Measurements from ENCODE around the gene CAMK4. TPM values are rescaled to one million over a fixed set of nuclear protein-coding genes. Genes with fewer than 3 reads are reported as not detected.
"Not testable (repeated sequence)": the region's sequence is repeated elsewhere in the genome, so short reads cannot be mapped to it uniquely, and the experiment has no call there.

The CAMK4 gene
- total RNA-seq, 1 experiment from 2014 or later: not detected

- TF ChIP-seq CTCF (conservative IDR thresholded peaks at IDR 0.05): no peak
- BruUV-seq (replicated peaks): no TSS peak
- no peaks in the 10 kb centered on the region for H4K20me1 ChIP-seq (ENCODE audit: insufficient read depth)
- intact Hi-C loops (cut with micrococcal nuclease; ENCODE audit: unreplicated experiment): no loop called here
- no peak for DNase-seq
- ChIA-PET POLR2A (ENCODE audit: unreplicated experiment) (interaction anchor here (0.8 kb wide), 1 partner anchor 105 kb away, joined by 3 read pairs; no protein-coding TSS in a partner anchor), CTCF (no interaction called here)
- H3K4me1 ChIP-seq (replicated peaks; ENCODE audit: insufficient read depth): no peaks in the 10 kb centered on the region
- no peak overlapping the region for H2AFZ ChIP-seq
- H3K36me3 ChIP-seq (ENCODE audit: low read depth): no peaks in the 10 kb centered on the region
- no peak overlapping the region for H3K4me2 ChIP-seq
- no peaks in the 10 kb centered on the region for H3K9me3 ChIP-seq (ENCODE audit: insufficient read depth, low read depth)
- no peaks in the 10 kb centered on the region for H3F3A ChIP-seq (ENCODE audit: insufficient read depth, low read depth)
- no peak overlapping the region for H3K27ac ChIP-seq
- H3K9me2 ChIP-seq (ENCODE audit: insufficient read depth): no peaks in the 10 kb centered on the region
- no peak overlapping the region for H3K4me3 ChIP-seq
- no peaks in the 10 kb centered on the region for H3K79me2 ChIP-seq (ENCODE audit: low read depth)
- H3K27me3 ChIP-seq (ENCODE audit: insufficient read depth, low read depth): no peaks in the 10 kb centered on the region
Measured at GRCh38 chr5:111353035-111353434, 128.9 kb downstream of the CAMK4 start.

- H3K36me3 ChIP-seq (ENCODE audit: low read depth); DNase-seq; BruUV-seq (replicated peaks); H3K4me1 ChIP-seq (replicated peaks; ENCODE audit: insufficient read depth); intact Hi-C loops (cut with micrococcal nuclease; ENCODE audit: unreplicated experiment); H2AFZ ChIP-seq; H3K79me2 ChIP-seq (ENCODE audit: low read depth); H4K20me1 ChIP-seq (ENCODE audit: insufficient read depth); H3K27ac ChIP-seq; CTCF ChIA-PET; H3K9me3 ChIP-seq (ENCODE audit: insufficient read depth, low read depth); H3K4me3 ChIP-seq; H3K4me2 ChIP-seq; H3K27me3 ChIP-seq (ENCODE audit: insufficient read depth, low read depth); POLR2A ChIA-PET (ENCODE audit: unreplicated experiment); H3K9me2 ChIP-seq (ENCODE audit: insufficient read depth); H3F3A ChIP-seq (ENCODE audit: insufficient read depth, low read depth): not testable (repeated sequence)
Measured at GRCh38 chr5:111358726-111359125, 134.5 kb downstream of the CAMK4 start.

GRCh38 chr5:111360173-111360572 lies 136.0 kb downstream of the CAMK4 start:
- DNase-seq: no peak
- no peaks in the 10 kb centered on the region for H3K27me3 ChIP-seq (ENCODE audit: insufficient read depth, low read depth)
- intact Hi-C loops (cut with micrococcal nuclease; ENCODE audit: unreplicated experiment): no loop called here
- no peak for TF ChIP-seq CTCF (conservative IDR thresholded peaks at IDR 0.05)
- TF ChIP-seq EZH2 (IDR thresholded peaks at IDR 0.05; ENCODE audit: low read depth): no peak
- ChIA-PET POLR2A (ENCODE audit: unreplicated experiment) (no interaction called here), CTCF (no interaction called here)
- no peak overlapping the region for H2AFZ ChIP-seq
- H3K4me2 ChIP-seq: no peak overlapping the region
- H3K9me2 ChIP-seq (ENCODE audit: insufficient read depth): no peaks in the 10 kb centered on the region
- BruUV-seq (replicated peaks): no TSS peak
- no peaks in the 10 kb centered on the region for H3K9me3 ChIP-seq (ENCODE audit: insufficient read depth, low read depth)
- no peaks in the 10 kb centered on the region for H3F3A ChIP-seq (ENCODE audit: insufficient read depth, low read depth)
- H3K27ac ChIP-seq: no peak overlapping the region
- no peaks in the 10 kb centered on the region for H3K36me3 ChIP-seq (ENCODE audit: low read depth)
- H3K79me2 ChIP-seq (ENCODE audit: low read depth): no peaks in the 10 kb centered on the region
- no peak overlapping the region for H3K4me3 ChIP-seq
- no peaks in the 10 kb centered on the region for H4K20me1 ChIP-seq (ENCODE audit: insufficient read depth)
- H3K4me1 ChIP-seq (replicated peaks; ENCODE audit: insufficient read depth): no peaks in the 10 kb centered on the region

- H3K27me3 ChIP-seq (ENCODE audit: insufficient read depth, low read depth): no peaks in the 10 kb centered on the region
- POLR2A ChIA-PET (ENCODE audit: unreplicated experiment): no interaction called here
Measured at GRCh38 chr5:111364992-111365391, 140.8 kb downstream of the CAMK4 start.

More at GRCh38 chr5:111364992-111365391, 140.8 kb downstream of the CAMK4 start:
- no peak overlapping the region for H3K27ac ChIP-seq
- BruUV-seq (replicated peaks): no TSS peak
- DNase-seq: no peak
- no peak overlapping the region for H2AFZ ChIP-seq
- no peaks in the 10 kb centered on the region for H4K20me1 ChIP-seq (ENCODE audit: insufficient read depth)
- no peaks in the 10 kb centered on the region for H3K4me1 ChIP-seq (replicated peaks; ENCODE audit: insufficient read depth)
- no peaks in the 10 kb centered on the region for H3F3A ChIP-seq (ENCODE audit: insufficient read depth, low read depth)
- no peak for TF ChIP-seq CTCF (conservative IDR thresholded peaks at IDR 0.05)
- no peak for TF ChIP-seq EZH2 (IDR thresholded peaks at IDR 0.05; ENCODE audit: low read depth)
- no peaks in the 10 kb centered on the region for H3K36me3 ChIP-seq (ENCODE audit: low read depth)
- H3K9me3 ChIP-seq (ENCODE audit: insufficient read depth, low read depth): no peaks in the 10 kb centered on the region
- no peak overlapping the region for H3K4me2 ChIP-seq
- no peak overlapping the region for H3K4me3 ChIP-seq
- intact Hi-C loops (cut with micrococcal nuclease; ENCODE audit: unreplicated experiment): no loop called here
- H3K9me2 ChIP-seq (ENCODE audit: insufficient read depth): no peaks in the 10 kb centered on the region
- no peaks in the 10 kb centered on the region for H3K79me2 ChIP-seq (ENCODE audit: low read depth)
- CTCF ChIA-PET: no interaction called here

All from PC-9 (cell line).